Measurements from ENCODE around the gene CT47C1. TPM values are rescaled to one million over a fixed set of nuclear protein-coding genes. Genes with fewer than 3 reads are reported as not detected.

Gene CT47C1
- polyA plus RNA-seq, 4 donors, result not detected

GRCh38 chrX:119073200-119073905 lies 560 bp downstream of the CT47C1 start:
- DNase-seq (ENCODE audit: low read depth in 4 of 4, low spot score in 3 of 4), result no peak

- DNase-seq (ENCODE audit: low read depth in 4 of 4, low spot score in 3 of 4), result no peak
Observed at GRCh38 chrX:119073911-119074310, 1.1 kb downstream of the CT47C1 start.

- DNase-seq (ENCODE audit: low read depth in 4 of 4, low spot score in 3 of 4), result no peak
Observed at GRCh38 chrX:119075270-119076025, 2.7 kb downstream of the CT47C1 start.

- no peak for DNase-seq (ENCODE audit: low read depth in 4 of 4, low spot score in 3 of 4)
Observed at GRCh38 chrX:119082278-119082677, 9.5 kb downstream of the CT47C1 start.

- no peak for DNase-seq (ENCODE audit: low read depth in 4 of 4, low spot score in 3 of 4)
Observed at GRCh38 chrX:119084766-119085165, 12.0 kb downstream of the CT47C1 start.

- no peak for DNase-seq (ENCODE audit: low read depth in 4 of 4, low spot score in 3 of 4)
Observed at GRCh38 chrX:119087121-119087520, 14.3 kb downstream of the CT47C1 start.

GRCh38 chrX:119089619-119090018 lies 16.8 kb downstream of the CT47C1 start:
- no peak for DNase-seq (ENCODE audit: low read depth in 4 of 4, low spot score in 3 of 4)

GRCh38 chrX:119090627-119091026 lies 17.8 kb downstream of the CT47C1 start:
- no peak for DNase-seq (ENCODE audit: low read depth in 4 of 4, low spot score in 3 of 4)

GRCh38 chrX:119093991-119094735 lies 21.4 kb downstream of the CT47C1 start:
- DNase-seq (ENCODE audit: low read depth in 4 of 4, low spot score in 3 of 4), result no peak

GRCh38 chrX:119094819-119095218 lies 22.0 kb downstream of the CT47C1 start:
- DNase-seq (ENCODE audit: low read depth in 4 of 4, low spot score in 3 of 4), result no peak

GRCh38 chrX:119095936-119096335 lies 23.1 kb downstream of the CT47C1 start:
- DNase-seq (ENCODE audit: low read depth in 4 of 4, low spot score in 3 of 4), result no peak

- DNase-seq (ENCODE audit: low read depth in 4 of 4, low spot score in 3 of 4), result no peak
Observed at GRCh38 chrX:119101168-119101567, 28.4 kb downstream of the CT47C1 start.

- no peak for DNase-seq (ENCODE audit: low read depth in 4 of 4, low spot score in 3 of 4)
Observed at GRCh38 chrX:119105826-119106225, 33.0 kb downstream of the CT47C1 start.

- no peak for DNase-seq (ENCODE audit: low read depth in 4 of 4, low spot score in 3 of 4)
Observed at GRCh38 chrX:119107206-119107605, 34.4 kb downstream of the CT47C1 start.

- DNase-seq (ENCODE audit: low read depth in 4 of 4, low spot score in 3 of 4), result peak in 2 of 4 donors; percentile 27 to 31
Observed at GRCh38 chrX:119118780-119119395, 46.1 kb downstream of the CT47C1 start.

GRCh38 chrX:119121341-119121740 lies 48.5 kb downstream of the CT47C1 start:
- DNase-seq (ENCODE audit: low read depth in 4 of 4, low spot score in 3 of 4), result no peak

Other genes with a start within 250 kb of the CT47C1 start
- 1 to 10 TPM in 3 of 4 donors, under 1 TPM in 1; 0.90 to 1.2 (median 1.1) TPM for gene ZCCHC12, start 249.2 kb upstream of the CT47C1 start, polyA plus RNA-seq (ENCODE audit: insufficient read length in 4 of 4)
- gene LONRF3, start 98.4 kb upstream of the CT47C1 start, polyA plus RNA-seq (ENCODE audit: insufficient read length in 4 of 4), result 1 to 10 TPM in 1 of 4 donors, under 1 TPM in 3; 0.91 to 1.0 (median 0.96) TPM
- gene KIAA1210, start 54.8 kb downstream of the CT47C1 start, polyA plus RNA-seq (ENCODE audit: insufficient read length in 4 of 4), result 1 to 10 TPM; 1.5 to 2.3 (median 1.9) TPM
- gene PGRMC1, start 163.3 kb downstream of the CT47C1 start, polyA plus RNA-seq (ENCODE audit: insufficient read length in 4 of 4), result 100 to 1,000 TPM; 293 to 346 (median 313) TPM